H9 (cell line): Measurements from ENCODE around the gene GRK1. TPM values are rescaled to one million over a fixed set of nuclear protein-coding genes. Genes with fewer than 3 reads are reported as not detected.

Source experiments
- DNase-seq: peaks from one replicate; pipeline ENCODE4 v3.0.0-alpha.2; 2017
- H2AFZ ChIP-seq: one replicate; pipeline ENCODE4 v1.6.1; 2013; ENCODE audit warnings: mild to moderate bottlenecking, low read length, control low read depth, moderate library complexity
- H2AK5ac ChIP-seq: 2 replicates; pipeline ENCODE4 v1.6.1; 2013; ENCODE audit warnings: low read length, control low read depth, mixed read lengths; ENCODE audit not compliant: insufficient read length
- H2BK120ac ChIP-seq: one replicate; pipeline ENCODE4 v1.6.1; 2013; ENCODE audit warnings: low read depth, mild to moderate bottlenecking, low read length, control low read depth, inconsistent platforms; ENCODE audit not compliant: poor library complexity, severe bottlenecking
- H2BK12ac ChIP-seq: 2 replicates; pipeline ENCODE4 v1.6.1; 2013; ENCODE audit warnings: low read length, control low read depth, mixed read lengths, low read depth; ENCODE audit not compliant: insufficient read length
- H2BK15ac ChIP-seq: 2 replicates; pipeline ENCODE4 v1.6.1; 2013; ENCODE audit warnings: low read depth, low read length, control low read depth
- H2BK20ac ChIP-seq: one replicate; pipeline ENCODE4 v1.6.1; 2013; ENCODE audit warnings: low read depth, mild to moderate bottlenecking, low read length, control low read depth, inconsistent platforms; ENCODE audit not compliant: poor library complexity, severe bottlenecking
- H2BK5ac ChIP-seq: 2 replicates; pipeline ENCODE4 v1.6.1; 2013; ENCODE audit warnings: low read length, control low read depth, mixed read lengths; ENCODE audit not compliant: insufficient read length
- H3K14ac ChIP-seq: 2 replicates; pipeline ENCODE4 v1.6.1; 2013; ENCODE audit warnings: low read length, control low read depth; ENCODE audit not compliant: insufficient read depth
- H3K18ac ChIP-seq: 2 replicates; pipeline ENCODE4 v1.6.1; 2013; ENCODE audit warnings: low read depth, mild to moderate bottlenecking, mixed read lengths, low read length, control low read depth; ENCODE audit not compliant: insufficient read length
- H3K23ac ChIP-seq: 2 replicates; pipeline ENCODE4 v1.6.1; 2013; ENCODE audit warnings: low read length, control low read depth, mixed read lengths, low read depth; ENCODE audit not compliant: insufficient read length
- H3K23me2 ChIP-seq: 2 replicates; pipeline ENCODE4 v1.6.1; 2013; ENCODE audit warnings: low read depth, mild to moderate bottlenecking, mixed read lengths, low read length, control low read depth; ENCODE audit not compliant: insufficient read length, poor library complexity, severe bottlenecking
- H3K27ac ChIP-seq: 2 replicates; pipeline ENCODE4 v1.5.1; 2013; ENCODE audit warnings: low read length, control low read depth, mixed read lengths, low read depth; ENCODE audit not compliant: insufficient read length
- H3K27me3 ChIP-seq: 2 replicates; pipeline ENCODE4 v1.6.1; 2013; ENCODE audit warnings: low read length, control low read depth, inconsistent platforms; ENCODE audit not compliant: insufficient read depth
- H3K4ac ChIP-seq: 2 replicates; pipeline ENCODE4 v1.6.1; 2013; ENCODE audit warnings: low read depth, mild to moderate bottlenecking, control low read depth, inconsistent platforms, low read length, moderate library complexity
- H3K4me1 ChIP-seq: 2 replicates; pipeline ENCODE4 v1.6.1; 2013; ENCODE audit warnings: low read length, control low read depth, inconsistent platforms; ENCODE audit not compliant: insufficient read depth
- H3K4me2 ChIP-seq: 2 replicates; pipeline ENCODE4 v1.6.1; 2013; ENCODE audit warnings: low read length, control low read depth, mixed read lengths; ENCODE audit not compliant: insufficient read length, insufficient read depth
- H3K56ac ChIP-seq: 2 replicates; pipeline ENCODE4 v1.6.1; 2013; ENCODE audit warnings: low read depth, mild to moderate bottlenecking, mixed read lengths, low read length, control low read depth; ENCODE audit not compliant: insufficient read length
- H3K79me1 ChIP-seq: 2 replicates; pipeline ENCODE4 v1.6.1; 2013; ENCODE audit warnings: low read depth, mild to moderate bottlenecking, moderate library complexity, low read length, control low read depth, inconsistent platforms; ENCODE audit not compliant: insufficient read depth, poor library complexity, severe bottlenecking
- H3K79me2 ChIP-seq: 2 replicates; pipeline ENCODE4 v1.6.1; 2013; ENCODE audit warnings: low read length, control low read depth, inconsistent platforms; ENCODE audit not compliant: insufficient read depth
- H3K9ac ChIP-seq: 2 replicates; pipeline ENCODE4 v1.6.1; 2013; ENCODE audit warnings: low read length, control low read depth, mixed read lengths; ENCODE audit not compliant: insufficient read length; ENCODE audit errors: extremely low read depth
- H3K9me3 ChIP-seq: one replicate; pipeline ENCODE4 v1.6.1; 2013; ENCODE audit warnings: low read depth, low read length, inconsistent platforms; ENCODE audit not compliant: control insufficient read depth
- H3T11ph ChIP-seq: one replicate; pipeline ENCODE4 v1.6.1; 2013; ENCODE audit warnings: mild to moderate bottlenecking, low read length, control low read depth, inconsistent platforms
- H4K20me1 ChIP-seq: one replicate; pipeline ENCODE4 v1.6.1; 2013; ENCODE audit not compliant: control insufficient read depth, insufficient read length, insufficient read depth
- H4K5ac ChIP-seq: 2 replicates; pipeline ENCODE4 v1.6.1; 2013; ENCODE audit warnings: low read depth, mild to moderate bottlenecking, mixed read lengths, low read length, control low read depth; ENCODE audit not compliant: insufficient read length
- H4K8ac ChIP-seq: replicated peaks from 2 replicates; pipeline ENCODE4 v1.6.1; 2013; ENCODE audit warnings: low read length, control low read depth, mixed read lengths, low read depth; ENCODE audit not compliant: insufficient read length
- H4K91ac ChIP-seq: 2 replicates; pipeline ENCODE4 v1.6.1; 2013; ENCODE audit warnings: low read depth, mild to moderate bottlenecking, moderate library complexity, mixed read lengths, low read length, control low read depth; ENCODE audit not compliant: insufficient read length
- H3K27ac Mint-ChIP-seq, 3 experiments: 2 replicates in 2 of 3; 3 replicates in 1 of 3; pipeline ENCODE4 v1.8.0; 2020 to 2021; ENCODE audit warnings: mixed read lengths in 3 of 3, mild to moderate bottlenecking in 1 of 3, moderate library complexity in 1 of 3
- H3K27me3 Mint-ChIP-seq: 2 replicates; pipeline ENCODE4 v1.8.0; 2021; ENCODE audit warnings: low read depth, mild to moderate bottlenecking, moderate library complexity, mixed read lengths
- H3K36me3 Mint-ChIP-seq, 3 experiments: 2 replicates in 2 of 3; 3 replicates in 1 of 3; pipeline ENCODE4 v1.8.0; 2020 to 2021; ENCODE audit warnings: low read depth in 3 of 3, mixed read lengths in 3 of 3; ENCODE audit not compliant: insufficient read depth in 1 of 3
- H3K4me1 Mint-ChIP-seq, 2 experiments: 2 replicates each; pipeline ENCODE4 v1.8.0; 2020; ENCODE audit warnings: mixed read lengths in 2 of 2
- H3K4me3 Mint-ChIP-seq, 2 experiments: 2 replicates in 1 of 2; 3 replicates in 1 of 2; pipeline ENCODE4 v1.8.0; 2020 to 2021; ENCODE audit warnings: mild to moderate bottlenecking in 2 of 2, mixed read lengths in 2 of 2, moderate library complexity in 1 of 2
- H3K9me3 Mint-ChIP-seq, 2 experiments: 2 replicates in 1 of 2; 3 replicates in 1 of 2; pipeline ENCODE4 v1.8.0; 2020; ENCODE audit warnings: mild to moderate bottlenecking in 2 of 2, mixed read lengths in 2 of 2, moderate library complexity in 1 of 2
- CTCF ChIP-seq: fragments of 200-600 bp; sonication (generic); conservative IDR thresholded peaks from 3 replicates; pipeline ENCODE4 v1.8.0; 2021; ENCODE audit warnings: antibody characterized with exemption, mild to moderate bottlenecking
- WGBS: extraction: QIAGEN DNeasy Blood & Tissue Kit; methylation state at CpG from one replicate; pipeline ENCODE4 v1.1.7; 2013; ENCODE audit warnings: missing lambda C conversion rate, low lambda C conversion rate, mixed read lengths; ENCODE audit not compliant: insufficient read length; ENCODE audit errors: extremely low coverage; 5-methylcytosine and 5-hydroxymethylcytosine counted together
- total RNA-seq: library from RNA; stranded (reverse); gene quantifications from 2 replicates; pipeline ENCODE4 v1.2.1, GENCODE V29; 2021

Gene GRK1
- total RNA-seq, 1 experiment from 2014 or later: 0.31 TPM

- H2BK120ac ChIP-seq: no peak overlapping the region
- no peak overlapping the region for H2BK20ac ChIP-seq
- H3K79me1 ChIP-seq: no peaks in the 10 kb centered on the region
- no peak overlapping the region for H4K5ac ChIP-seq
- peaks cover 24% of the 10 kb centered on the region for H3K27me3 Mint-ChIP-seq
- H2BK5ac ChIP-seq: no peak overlapping the region
- no peak overlapping the region for H2BK15ac ChIP-seq
- no peak overlapping the region for H2AK5ac ChIP-seq
- H3K36me3 Mint-ChIP-seq: peaks cover 2 to 10% (median 5%) of the 10 kb centered on the region in 3 experiments
- no peak for TF ChIP-seq CTCF
- H3K4me3 Mint-ChIP-seq: no peak overlapping the region
- no peak overlapping the region for H3K23ac ChIP-seq
- no peak overlapping the region for H3K27ac Mint-ChIP-seq
- no peak overlapping the region for H3K14ac ChIP-seq
- H3K4me1 Mint-ChIP-seq: peaks cover 12 to 13% of the 10 kb centered on the region in 2 experiments
- H3K4me2 ChIP-seq: no peak overlapping the region
- no peaks in the 10 kb centered on the region for H3K79me2 ChIP-seq
- H2AFZ ChIP-seq: no peak overlapping the region
- DNase-seq: no peak
- no peak overlapping the region for H3K18ac ChIP-seq
- H3K23me2 ChIP-seq: no peaks in the 10 kb centered on the region
- no peak overlapping the region for H4K8ac ChIP-seq
- no peak overlapping the region for H2BK12ac ChIP-seq
- no peak overlapping the region for H3K9ac ChIP-seq
- no peaks in the 10 kb centered on the region for H3K27me3 ChIP-seq
- H3K4me1 ChIP-seq: no peaks in the 10 kb centered on the region
- no peak overlapping the region for H3T11ph ChIP-seq
- no peak overlapping the region for H3K56ac ChIP-seq
- no peaks in the 10 kb centered on the region for H3K9me3 ChIP-seq
- no peak overlapping the region for H3K4ac ChIP-seq
- no CpG with 5 or more reads among the region's 14 CpGs for WGBS
- no peak overlapping the region for H3K27ac ChIP-seq
- no peaks in the 10 kb centered on the region for H4K20me1 ChIP-seq
- H3K9me3 Mint-ChIP-seq: peaks cover 14% of the 10 kb centered on the region in 2 experiments
- H4K91ac ChIP-seq: no peak overlapping the region
Observed at GRCh38 chr13:113782472-113782871, 115.5 kb downstream of the GRK1 start.
